Activated T-helper 17 cell treated with anti-CD3 and anti-CD28 coated beads, Interleukin-2, amount 50 U/mL, for 72 hours (primary cell): ENCODE results near the gene APOBEC3B. TPM values are rescaled to one million over a fixed set of nuclear protein-coding genes. Genes with fewer than 3 reads are reported as not detected.
"Not testable (repeated sequence)": the region's sequence is repeated elsewhere in the genome, so short reads cannot be mapped to it uniquely, and the experiment has no call there.

ENCODE experiments used
- ATAC-seq: fragments of 150-1000 bp; cut with Tn5 transposase; replicated peaks from 2 replicates; pipeline ENCODE4 v1.10.0; 2021; ENCODE audit warnings: mild to moderate bottlenecking, moderate library complexity
- H3K27ac Mint-ChIP-seq: one replicate; pipeline ENCODE4 v1.8.0; 2022; ENCODE audit warnings: mixed read lengths
- H3K27me3 Mint-ChIP-seq: one replicate; pipeline ENCODE4 v1.8.0; 2022; ENCODE audit warnings: mixed read lengths
- H3K36me3 Mint-ChIP-seq: one replicate; pipeline ENCODE4 v1.8.0; 2022; ENCODE audit warnings: low read depth, mild to moderate bottlenecking, mixed read lengths
- H3K4me1 Mint-ChIP-seq: one replicate; pipeline ENCODE4 v1.8.0; 2022; ENCODE audit warnings: mixed read lengths
- H3K4me3 Mint-ChIP-seq: one replicate; pipeline ENCODE4 v1.8.0; 2022; ENCODE audit warnings: mild to moderate bottlenecking, mixed read lengths
- H3K9me3 Mint-ChIP-seq: one replicate; pipeline ENCODE4 v1.8.0; 2022; ENCODE audit warnings: mixed read lengths
- total RNA-seq, 2 donors: library from RNA; stranded (reverse); gene quantifications; one replicate each; pipeline ENCODE4 v1.2.3, GENCODE V29; 2022

Gene APOBEC3B
- total RNA-seq, 2 donors from 2014 or later, result 9.2 to 33.6 TPM

GRCh38 chr22:38984784-38985757 lies 2.9 kb downstream of the APOBEC3B start:
- ATAC-seq, result peak; percentile 89
- H3K27me3 Mint-ChIP-seq, H3K9me3 Mint-ChIP-seq, H3K36me3 Mint-ChIP-seq: not testable (repeated sequence)
- peak overlapping the region; percentile 77 for H3K4me3 Mint-ChIP-seq
- peak overlapping the region; percentile 94 for H3K27ac Mint-ChIP-seq
- H3K4me1 Mint-ChIP-seq, result peaks cover 51% of the 10 kb centered on the region

DNA sequence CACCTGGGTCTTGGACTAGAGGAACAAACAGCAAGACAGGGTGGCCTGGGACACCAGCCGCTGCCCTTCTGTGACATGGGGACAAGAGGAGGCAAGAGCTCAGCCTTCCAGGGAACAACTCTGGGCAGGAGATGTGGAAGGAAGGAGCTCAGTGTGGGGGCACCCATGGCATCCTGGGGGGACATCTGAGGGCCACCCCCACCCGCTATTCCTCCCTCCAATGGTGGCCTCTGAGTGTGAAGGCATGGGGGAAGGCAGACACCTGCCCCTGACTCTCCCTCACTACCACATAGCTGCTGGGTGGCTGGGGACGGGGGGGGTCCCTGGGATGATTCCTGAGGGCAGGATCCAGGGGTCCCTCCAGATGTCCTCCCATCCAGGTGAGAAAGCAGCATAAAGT lies 4.5 kb downstream of the APOBEC3B start:
- H3K27me3 Mint-ChIP-seq, result no peaks in the 10 kb centered on the region
- peaks cover 8% of the 10 kb centered on the region for H3K36me3 Mint-ChIP-seq
- peaks cover 47% of the 10 kb centered on the region for H3K4me1 Mint-ChIP-seq
- peak overlapping the region; percentile 77 for H3K4me3 Mint-ChIP-seq
- H3K27ac Mint-ChIP-seq, result no peak overlapping the region
- H3K9me3 Mint-ChIP-seq, result no peaks in the 10 kb centered on the region
- ATAC-seq, result no peak

DNA sequence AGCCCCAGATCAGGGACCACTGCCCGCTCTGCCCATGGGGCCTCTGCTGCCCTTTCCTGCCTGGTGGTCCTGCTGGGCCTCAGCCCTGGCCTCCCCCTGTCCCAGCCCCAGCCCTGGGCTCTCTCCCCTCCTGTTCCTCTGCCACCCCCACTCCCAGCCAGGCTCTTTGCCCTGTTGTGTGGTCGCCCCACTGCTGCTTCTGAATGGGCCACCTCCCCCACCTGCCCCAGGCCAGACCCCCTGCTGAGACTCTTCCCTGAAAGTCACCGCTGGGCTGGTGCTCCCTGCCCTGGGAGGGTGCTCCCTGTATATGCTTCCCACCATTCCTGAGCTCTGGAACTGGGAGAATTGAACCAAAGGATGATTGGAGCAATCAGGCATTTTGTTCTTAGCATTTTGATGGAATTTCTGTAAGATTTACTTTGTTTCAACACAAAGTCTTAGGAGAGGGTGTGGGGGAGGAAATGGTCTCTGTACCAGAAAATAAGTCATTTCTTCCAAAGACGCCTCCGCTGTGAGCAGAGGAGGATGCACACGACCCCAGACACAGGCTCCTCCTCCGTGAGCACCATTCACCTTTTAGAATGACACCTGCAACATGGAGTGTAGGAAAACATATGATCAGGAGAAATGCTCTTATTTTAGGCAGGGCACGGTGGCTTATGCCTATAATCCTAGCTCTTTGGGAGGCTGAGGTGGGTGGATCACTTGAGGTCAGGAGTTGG lies 5.2 kb downstream of the APOBEC3B start:
- peaks cover 8% of the 10 kb centered on the region for H3K36me3 Mint-ChIP-seq
- peak overlapping the region; percentile 63 for H3K4me3 Mint-ChIP-seq
- H3K27ac Mint-ChIP-seq, result peak overlapping the region; percentile 79
- peaks cover 41% of the 10 kb centered on the region for H3K4me1 Mint-ChIP-seq
- ATAC-seq, result no peak
- H3K27me3 Mint-ChIP-seq, result no peaks in the 10 kb centered on the region
- no peaks in the 10 kb centered on the region for H3K9me3 Mint-ChIP-seq

DNA sequence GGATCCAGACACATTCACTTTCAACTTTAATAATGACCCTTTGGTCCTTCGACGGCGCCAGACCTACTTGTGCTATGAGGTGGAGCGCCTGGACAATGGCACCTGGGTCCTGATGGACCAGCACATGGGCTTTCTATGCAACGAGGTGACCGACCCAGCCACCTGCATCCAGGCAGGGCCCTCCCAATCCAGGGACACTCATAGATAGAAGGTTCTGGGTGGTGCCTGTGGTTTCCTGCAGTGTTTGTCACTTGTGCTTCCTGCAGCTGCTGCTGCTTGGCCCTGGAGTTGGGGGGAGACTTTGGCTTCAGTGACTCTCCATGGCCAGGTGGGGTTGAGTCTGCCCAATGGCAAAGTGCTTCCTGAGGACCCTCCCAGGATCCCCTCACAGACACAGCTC lies 7.3 kb downstream of the APOBEC3B start:
- Mint-ChIP-seq H3K4me1 (peaks cover 35% of the 10 kb centered on the region), H3K27ac (no peak overlapping the region), H3K36me3 (peaks cover 8% of the 10 kb centered on the region), H3K9me3 (no peaks in the 10 kb centered on the region), H3K27me3 (no peaks in the 10 kb centered on the region), H3K4me3 (peak overlapping the region; percentile 26)
- no peak for ATAC-seq

GRCh38 chr22:38992871-38993371 lies 10.8 kb downstream of the APOBEC3B start:
- H3K27ac Mint-ChIP-seq, H3K4me3 Mint-ChIP-seq, H3K9me3 Mint-ChIP-seq, H3K36me3 Mint-ChIP-seq, H3K27me3 Mint-ChIP-seq: not testable (repeated sequence)
- H3K4me1 Mint-ChIP-seq, result peaks cover 15% of the 10 kb centered on the region
- peak; percentile 23 for ATAC-seq

DNA sequence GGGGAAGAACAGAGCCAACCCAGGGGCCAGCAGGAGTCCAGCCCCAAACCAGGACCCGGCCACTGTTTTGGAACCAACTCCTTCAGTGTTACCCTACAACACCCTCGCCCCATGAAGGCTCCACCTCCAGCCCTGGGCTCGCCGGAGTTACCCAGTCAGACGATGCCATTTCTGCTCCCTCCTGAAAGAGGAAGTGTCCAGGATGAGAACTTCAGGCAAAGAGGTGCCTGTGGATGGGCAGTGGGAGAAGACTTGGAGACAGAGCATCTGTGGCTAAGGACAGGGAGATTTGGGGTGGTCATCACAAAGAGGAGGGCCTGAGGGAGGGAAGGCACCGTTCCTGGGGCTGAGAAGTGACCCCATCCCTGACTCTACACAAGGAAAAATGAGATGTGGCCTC lies 14.0 kb downstream of the APOBEC3B start:
- H3K9me3 Mint-ChIP-seq, result no peaks in the 10 kb centered on the region
- no peak for ATAC-seq
- H3K27me3 Mint-ChIP-seq, result no peaks in the 10 kb centered on the region
- H3K36me3 Mint-ChIP-seq, result no peaks in the 10 kb centered on the region
- H3K27ac Mint-ChIP-seq, result no peak overlapping the region
- H3K4me3 Mint-ChIP-seq, result no peak overlapping the region
- no peaks in the 10 kb centered on the region for H3K4me1 Mint-ChIP-seq

DNA sequence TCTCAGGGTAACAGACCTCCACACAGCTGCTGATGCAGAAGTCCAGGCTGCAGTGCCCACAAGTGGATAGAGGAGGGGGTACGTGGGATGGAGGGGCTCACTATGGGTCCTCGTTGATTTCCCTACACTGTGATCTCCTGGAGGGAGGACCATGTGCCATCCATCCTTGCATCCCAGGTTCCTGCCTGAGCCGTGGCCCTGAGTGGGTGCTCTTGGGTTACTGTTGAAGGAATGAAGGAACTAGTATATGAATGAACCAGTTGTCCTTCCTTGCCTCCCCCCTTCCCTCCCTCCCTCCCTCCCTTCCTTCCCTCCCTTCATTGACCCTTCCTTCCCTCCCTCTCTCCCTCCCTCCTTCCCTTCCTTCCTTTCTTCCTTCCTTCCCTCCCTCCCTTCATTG lies 15.4 kb downstream of the APOBEC3B start:
- H3K9me3 Mint-ChIP-seq, result no peaks in the 10 kb centered on the region
- H3K36me3 Mint-ChIP-seq, result no peaks in the 10 kb centered on the region
- no peaks in the 10 kb centered on the region for H3K4me1 Mint-ChIP-seq
- H3K4me3 Mint-ChIP-seq, result no peak overlapping the region
- no peaks in the 10 kb centered on the region for H3K27me3 Mint-ChIP-seq
- no peak for ATAC-seq
- no peak overlapping the region for H3K27ac Mint-ChIP-seq

GRCh38 chr22:39003165-39003638 lies 21.1 kb downstream of the APOBEC3B start:
- H3K4me3 Mint-ChIP-seq, result peak overlapping the region; percentile 27
- no peaks in the 10 kb centered on the region for H3K36me3 Mint-ChIP-seq
- H3K9me3 Mint-ChIP-seq, result no peaks in the 10 kb centered on the region
- ATAC-seq, result peak; percentile 98
- H3K27me3 Mint-ChIP-seq, result no peaks in the 10 kb centered on the region
- peak overlapping the region; percentile 71 for H3K27ac Mint-ChIP-seq
- H3K4me1 Mint-ChIP-seq, result peaks cover 6% of the 10 kb centered on the region

- Mint-ChIP-seq H3K27ac (no peak overlapping the region), H3K4me1 (peaks cover 6% of the 10 kb centered on the region), H3K27me3 (no peaks in the 10 kb centered on the region), H3K9me3 (no peaks in the 10 kb centered on the region), H3K4me3 (no peak overlapping the region), H3K36me3 (no peaks in the 10 kb centered on the region)
- ATAC-seq, result no peak
These were observed 25.0 kb downstream of the APOBEC3B start for GRCh38 chr22:39007177-39007576.

DNA sequence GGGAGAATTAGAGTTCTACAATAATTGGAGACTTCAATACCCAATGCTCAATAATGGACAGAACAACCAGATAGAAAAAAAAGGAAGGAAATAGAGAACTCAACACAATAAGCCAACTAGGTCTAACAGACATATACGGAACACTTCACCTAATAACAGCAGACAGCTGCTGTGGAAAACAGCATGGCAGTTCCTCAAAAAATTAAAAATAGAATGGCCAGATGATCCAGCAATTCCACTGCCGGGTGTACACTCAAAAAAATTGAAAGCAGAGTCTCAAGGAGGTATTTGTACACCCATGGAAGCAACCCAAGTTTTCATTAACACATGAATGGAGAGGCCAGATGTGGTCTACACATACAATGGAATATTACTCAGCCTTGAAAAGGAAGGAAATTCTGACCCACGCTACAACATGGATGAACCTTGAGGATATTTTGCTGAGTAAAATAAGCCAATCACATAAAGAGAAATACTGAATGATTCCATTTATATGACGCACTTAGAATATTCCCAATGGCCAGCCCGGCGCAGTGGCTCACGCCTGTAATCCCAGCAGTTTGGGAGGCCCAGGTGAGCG lies 26.2 kb downstream of the APOBEC3B start:
- ATAC-seq, H3K27ac Mint-ChIP-seq, H3K36me3 Mint-ChIP-seq: not testable (repeated sequence)

GRCh38 chr22:39010946-39011345 lies 28.8 kb downstream of the APOBEC3B start:
- no peak for ATAC-seq
- peaks cover 12% of the 10 kb centered on the region for H3K4me1 Mint-ChIP-seq
- H3K4me3 Mint-ChIP-seq, result no peak overlapping the region
- H3K36me3 Mint-ChIP-seq, result peaks cover 13% of the 10 kb centered on the region
- no peak overlapping the region for H3K27ac Mint-ChIP-seq
- H3K27me3 Mint-ChIP-seq, result no peaks in the 10 kb centered on the region
- no peaks in the 10 kb centered on the region for H3K9me3 Mint-ChIP-seq

More for the DNA sequence above, 26.2 kb downstream of the APOBEC3B start:
- not testable (repeated sequence) for H3K27me3 Mint-ChIP-seq, H3K9me3 Mint-ChIP-seq, H3K4me3 Mint-ChIP-seq
- H3K4me1 Mint-ChIP-seq, result peaks cover 11% of the 10 kb centered on the region

- H3K9me3 Mint-ChIP-seq, result no peaks in the 10 kb centered on the region
- H3K27ac Mint-ChIP-seq, result peak overlapping the region; percentile 33
- H3K27me3 Mint-ChIP-seq, result no peaks in the 10 kb centered on the region
- ATAC-seq, result no peak
- peaks cover 29% of the 10 kb centered on the region for H3K36me3 Mint-ChIP-seq
- H3K4me1 Mint-ChIP-seq, result peaks cover 15% of the 10 kb centered on the region
- peak overlapping the region; percentile 99 for H3K4me3 Mint-ChIP-seq
These were observed 30.7 kb downstream of the APOBEC3B start for GRCh38 chr22:39012533-39013511.

DNA sequence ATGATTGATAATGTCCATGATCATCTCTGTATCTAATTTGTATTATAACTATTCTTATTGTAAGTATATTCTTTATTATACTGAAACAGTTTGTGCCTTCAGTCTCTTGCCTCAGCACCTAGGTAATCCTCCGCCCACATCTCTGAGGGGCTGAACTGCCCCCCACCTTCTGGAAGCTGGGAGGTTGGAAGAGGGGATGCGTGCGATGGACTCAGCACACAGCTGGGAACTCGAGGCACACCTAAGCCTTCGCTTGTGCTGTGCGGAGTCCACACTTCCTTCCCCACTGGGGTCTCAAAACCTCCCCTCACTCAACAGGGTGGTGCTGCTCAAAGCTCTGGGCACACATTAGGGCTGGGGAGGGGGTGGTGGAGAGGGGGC lies 31.4 kb downstream of the APOBEC3B start:
- Mint-ChIP-seq H3K4me1 (peaks cover 19% of the 10 kb centered on the region), H3K27ac (peak overlapping the region; percentile 98), H3K36me3 (peaks cover 36% of the 10 kb centered on the region), H3K4me3 (peak overlapping the region; percentile 99)
- ATAC-seq, result peak; percentile 7
- H3K9me3 Mint-ChIP-seq, H3K27me3 Mint-ChIP-seq: not testable (repeated sequence)
